Right renal cortex interstitium (tissue), 3 donors: ENCODE results near the gene DHCR7. TPM values are rescaled to one million over a fixed set of nuclear protein-coding genes. Genes with fewer than 3 reads are reported as not detected.

Experiments
- DNase-seq, 3 donors: peaks; one replicate each; pipeline ENCODE4 v3.0.0-alpha.2; 2013; ENCODE audit warnings: low read depth in 3 of 3, low spot score in 2 of 3
- polyA plus RNA-seq, 3 donors: library from polyadenylated mRNA; unstranded; fragments of 120-200 nt; gene quantifications; one replicate each; pipeline ENCODE4 v1.2.1, GENCODE V29; 2013; ENCODE audit not compliant: insufficient read length in 3 of 3

The DHCR7 gene
- polyA plus RNA-seq, 3 donors: 39.0 to 40.2 (median 39.3) TPM

GRCh38 chr11:71421392-71421950, 26.7 kb downstream of the DHCR7 start:
- no peak for DNase-seq

DNA sequence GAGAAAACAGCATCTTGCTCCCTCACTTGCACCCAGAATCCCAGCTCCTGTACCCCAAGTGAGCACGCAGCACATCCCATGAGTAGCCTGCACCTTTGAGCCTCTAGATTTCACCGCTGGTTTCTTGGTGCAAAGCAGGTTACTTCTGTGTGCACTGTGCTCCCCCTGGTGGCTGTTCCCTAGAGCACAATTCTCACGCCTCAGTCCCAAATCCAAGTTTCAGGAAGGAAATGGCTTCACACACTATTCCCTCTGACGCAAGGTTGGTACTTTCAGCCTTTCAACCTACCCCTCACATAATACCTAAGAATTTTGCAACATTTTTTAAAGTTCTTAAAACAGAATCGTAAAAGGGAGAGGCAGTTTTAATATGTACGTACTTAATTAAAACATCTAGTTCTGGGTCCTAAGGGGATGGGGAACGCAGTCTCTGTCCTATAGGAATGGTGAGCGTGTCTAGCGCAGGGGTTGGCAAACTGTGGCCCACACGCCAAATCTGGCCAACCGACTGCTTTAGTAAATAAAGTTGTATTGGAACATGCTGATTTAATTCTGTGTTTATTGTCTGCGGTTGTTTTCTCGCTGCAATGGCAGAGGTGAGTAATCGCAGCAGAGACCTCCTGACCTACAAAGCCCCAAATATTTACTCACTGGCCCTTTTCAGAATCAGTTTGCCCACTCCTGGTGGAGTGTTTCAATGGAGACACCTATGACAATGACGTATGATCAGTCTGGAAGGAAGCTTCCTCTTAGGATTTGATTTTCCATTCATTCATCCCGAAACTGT, 27.5 kb downstream of the DHCR7 start:
- DNase-seq: peak in 1 of 3 donors; percentile 5

- no peak for DNase-seq
Observed at GRCh38 chr11:71418643-71419042, 29.6 kb downstream of the DHCR7 start.

DNA sequence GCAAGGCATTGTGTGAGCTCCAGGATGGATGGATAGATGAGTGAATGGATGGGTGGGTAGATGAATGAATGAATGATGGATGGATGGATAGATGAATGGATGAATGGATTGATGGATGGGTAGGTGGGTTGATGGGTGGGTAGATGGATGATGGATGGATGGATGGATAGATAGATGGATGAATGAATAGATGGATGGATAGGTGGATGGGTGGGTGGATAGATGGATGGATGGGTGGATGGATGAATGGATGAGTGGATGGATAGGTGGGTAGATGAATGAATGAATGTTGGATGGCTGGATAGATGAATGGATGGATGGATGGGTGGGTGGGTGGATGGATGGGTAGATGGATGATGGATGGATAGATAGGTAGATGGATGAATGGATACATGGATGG, 33.5 kb downstream of the DHCR7 start:
- DNase-seq: no peak

GRCh38 chr11:71410363-71410966, 37.7 kb downstream of the DHCR7 start:
- no peak for DNase-seq

DNA sequence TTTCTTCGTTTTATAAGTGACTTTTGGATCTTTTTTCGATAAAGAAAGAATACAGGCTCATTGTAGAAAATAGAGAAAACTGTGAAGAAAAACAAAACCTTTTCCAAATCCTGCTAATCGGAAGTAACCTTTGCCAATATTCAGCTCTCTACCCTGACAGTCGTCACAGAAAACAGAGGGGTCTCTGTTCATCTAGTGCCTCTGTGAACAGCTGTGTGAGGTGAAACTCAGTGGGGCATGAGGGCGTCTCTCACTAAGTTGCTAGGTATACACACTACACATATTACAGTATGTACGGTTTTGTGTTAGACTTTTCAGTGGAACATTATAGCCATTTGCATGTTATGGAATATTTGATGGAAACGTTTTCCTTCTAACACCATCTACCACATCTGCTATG, 39.4 kb downstream of the DHCR7 start:
- DNase-seq: no peak

- DNase-seq: no peak
Observed at GRCh38 chr11:71407356-71407755, 40.8 kb downstream of the DHCR7 start.

- no peak for DNase-seq
Observed at GRCh38 chr11:71406681-71407080, 41.5 kb downstream of the DHCR7 start.

DNA sequence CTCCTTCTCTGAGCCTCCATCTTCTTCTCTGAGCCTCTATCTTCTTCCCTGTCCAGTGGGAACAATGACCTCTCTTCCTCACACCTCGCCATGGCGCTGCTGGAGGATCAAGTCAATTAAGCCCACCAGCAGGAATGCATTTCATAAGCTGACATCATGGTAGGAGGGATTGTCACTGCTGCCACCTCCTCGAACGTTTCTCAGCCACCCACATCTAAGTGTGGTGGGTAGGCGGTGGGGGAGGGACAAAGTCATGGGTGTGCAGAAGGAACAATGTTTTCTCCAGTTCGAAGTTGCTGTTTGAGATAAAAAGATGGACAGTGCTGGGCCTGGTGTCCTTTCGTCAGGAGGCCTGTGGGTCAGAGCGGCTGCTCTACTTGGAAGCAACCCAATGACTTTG, 44.0 kb downstream of the DHCR7 start:
- DNase-seq: no peak

GRCh38 chr11:71402878-71403277, 45.3 kb downstream of the DHCR7 start:
- no peak for DNase-seq

- DNase-seq: no peak
Observed at GRCh38 chr11:71400216-71400615, 48.0 kb downstream of the DHCR7 start.

- DNase-seq: no peak
Observed at GRCh38 chr11:71399341-71399740, 48.9 kb downstream of the DHCR7 start.

- DNase-seq: no peak
Observed at GRCh38 chr11:71397961-71398360, 50.2 kb downstream of the DHCR7 start.

- no peak for DNase-seq
Observed at GRCh38 chr11:71397331-71397860, 50.8 kb downstream of the DHCR7 start.

GRCh38 chr11:71396548-71397123, 51.6 kb downstream of the DHCR7 start:
- no peak for DNase-seq

- no peak for DNase-seq
Observed at GRCh38 chr11:71395774-71396173, 52.4 kb downstream of the DHCR7 start.

DNA sequence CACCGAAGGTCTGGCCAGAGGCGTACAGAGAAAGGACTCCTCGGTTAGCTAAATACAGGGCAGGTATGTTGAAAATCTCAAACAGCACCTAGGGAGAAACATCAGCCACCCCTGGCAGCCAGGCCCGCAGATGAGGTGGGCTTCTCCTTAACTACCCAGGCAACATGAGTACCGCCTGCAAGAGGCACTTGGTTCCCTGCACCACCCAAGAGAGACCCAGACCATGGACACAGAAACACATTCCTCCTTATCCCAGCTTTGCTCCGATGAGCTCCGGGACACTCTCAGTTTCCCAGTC, 53.0 kb downstream of the DHCR7 start:
- DNase-seq: no peak

- no peak for DNase-seq
Observed at GRCh38 chr11:71393283-71393682, 54.9 kb downstream of the DHCR7 start.

GRCh38 chr11:71391796-71392195, 56.4 kb downstream of the DHCR7 start:
- no peak for DNase-seq

- no peak for DNase-seq
Observed at GRCh38 chr11:71391352-71391751, 56.8 kb downstream of the DHCR7 start.

DNA sequence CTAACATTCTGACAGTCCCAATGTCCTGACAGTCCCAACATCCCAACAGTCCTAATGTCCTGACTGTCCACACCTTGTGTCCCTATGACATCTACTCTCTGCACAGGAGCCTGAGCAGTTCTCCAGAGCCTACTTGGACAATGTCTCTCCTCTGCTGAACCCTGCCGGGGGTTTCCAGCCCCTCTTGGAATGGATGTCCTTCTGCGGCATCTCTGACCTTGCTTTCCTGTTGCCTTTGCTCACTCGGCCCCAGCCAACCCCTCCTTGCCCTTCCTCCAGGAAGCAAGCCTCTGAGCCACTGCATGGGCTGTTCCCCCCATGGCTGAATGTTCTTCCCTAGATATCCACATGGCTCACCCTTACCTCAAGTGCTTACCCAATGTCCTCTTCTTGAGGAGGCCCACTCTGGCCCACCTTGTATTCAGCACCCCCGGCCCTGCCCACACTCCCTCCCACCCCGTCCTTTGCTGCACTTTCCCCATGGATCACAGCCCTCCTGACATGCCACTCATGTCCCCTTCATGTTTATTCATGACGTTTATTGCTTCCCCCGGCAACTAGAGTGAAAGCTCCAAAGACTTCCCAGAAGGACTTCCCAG, 59.5 kb downstream of the DHCR7 start:
- no peak for DNase-seq
